Adipocyte (in vitro differentiated cells): ENCODE data around the gene NHSL2.

Source experiments
- DNase-seq: peaks from one replicate; pipeline ENCODE4 v3.0.0-alpha.2; 2015; ENCODE audit warnings: low read depth
- H3K27me3 ChIP-seq: replicated peaks from 2 replicates; pipeline ENCODE4 v1.7.0; 2013; ENCODE audit warnings: mild to moderate bottlenecking, low read length, moderate library complexity; ENCODE audit not compliant: control insufficient read depth, insufficient read depth
- H3K36me3 ChIP-seq: 2 replicates; pipeline ENCODE4 v1.7.0; 2013; ENCODE audit warnings: low read length, mild to moderate bottlenecking, moderate library complexity; ENCODE audit not compliant: control insufficient read depth, insufficient read depth, severe bottlenecking
- H3K4me1 ChIP-seq: 2 replicates; pipeline ENCODE4 v1.7.0; 2013; ENCODE audit warnings: mild to moderate bottlenecking, low read length, moderate library complexity; ENCODE audit not compliant: control insufficient read depth, insufficient read depth
- H3K4me3 ChIP-seq: 2 replicates; pipeline ENCODE4 v1.7.0; 2013; ENCODE audit warnings: mild to moderate bottlenecking, low read length, moderate library complexity
- H3K9ac ChIP-seq: 2 replicates; pipeline ENCODE4 v1.7.0; 2013; ENCODE audit warnings: mild to moderate bottlenecking, low read length, moderate library complexity
- H3K9me3 ChIP-seq: 2 replicates; pipeline ENCODE4 v1.7.0; 2013; ENCODE audit warnings: mild to moderate bottlenecking, low read length, moderate library complexity; ENCODE audit not compliant: control insufficient read depth

The NHSL2 gene

DNA sequence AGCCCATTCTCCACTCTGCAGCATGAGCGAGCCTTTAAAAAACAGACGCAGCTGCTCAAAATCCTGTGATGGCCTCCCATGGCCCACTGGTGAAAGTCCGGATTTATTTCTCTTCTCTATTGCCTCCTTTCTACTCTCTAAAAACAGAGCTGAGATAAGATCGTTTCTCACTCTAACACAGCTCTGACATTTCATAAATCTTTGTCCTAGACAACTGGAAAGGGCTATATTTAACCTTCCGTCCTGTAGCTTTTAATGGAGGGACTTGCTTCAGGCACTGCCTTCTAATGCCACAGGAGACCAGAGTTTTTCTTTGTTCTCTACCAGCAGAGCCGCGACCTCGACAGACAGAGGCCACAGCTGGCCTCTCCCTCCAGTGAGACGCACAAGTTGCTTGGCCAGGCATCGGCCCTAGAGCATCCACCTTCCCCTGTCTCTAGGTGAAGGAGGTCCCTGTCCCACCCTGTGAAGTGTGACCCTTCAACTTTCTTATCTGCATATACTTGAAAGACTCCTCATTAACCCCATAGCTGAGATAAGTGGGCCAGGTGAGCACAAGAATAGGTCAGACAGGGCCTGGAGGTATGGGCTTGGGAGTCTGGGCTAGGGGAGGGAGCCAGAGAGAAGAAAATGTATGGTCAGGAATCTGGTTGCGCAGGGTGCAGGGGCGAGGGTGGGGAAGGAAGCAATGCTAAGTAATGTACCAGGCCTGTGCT is 171.1 kb downstream of the NHSL2 start:
- Histone ChIP-seq H3K4me1 (no peaks in the 10 kb centered on the region), H3K27me3 (peaks cover 25% of the 10 kb centered on the region), H3K9ac (no peak overlapping the region), H3K4me3 (no peak overlapping the region), H3K9me3 (peaks cover 16% of the 10 kb centered on the region), H3K36me3 (no peaks in the 10 kb centered on the region)
- no peak for DNase-seq

DNA sequence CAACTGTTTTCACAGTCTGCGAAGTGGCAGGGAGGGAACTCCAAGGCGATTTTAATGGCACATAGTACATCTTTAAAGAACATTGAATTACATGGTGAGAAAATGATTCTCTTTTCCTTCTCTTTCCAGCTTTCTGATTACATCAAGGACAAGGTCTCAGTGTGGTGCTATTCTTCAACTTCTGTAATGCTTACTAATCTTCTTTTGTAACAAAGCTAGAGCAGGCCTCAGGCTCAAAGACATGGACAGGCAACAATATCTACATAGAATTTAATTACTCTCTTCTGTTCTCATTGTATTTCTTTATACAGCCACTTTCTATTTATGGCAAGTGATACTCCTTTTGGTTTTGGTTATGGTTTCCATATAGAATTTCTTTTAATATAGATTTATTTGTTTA is 172.6 kb downstream of the NHSL2 start:
- no peak for DNase-seq
- Histone ChIP-seq H3K27me3 (peaks cover 20% of the 10 kb centered on the region), H3K9me3 (peaks cover 16% of the 10 kb centered on the region), H3K9ac (no peak overlapping the region), H3K4me3 (no peak overlapping the region), H3K36me3 (no peaks in the 10 kb centered on the region), H3K4me1 (no peaks in the 10 kb centered on the region)

DNA sequence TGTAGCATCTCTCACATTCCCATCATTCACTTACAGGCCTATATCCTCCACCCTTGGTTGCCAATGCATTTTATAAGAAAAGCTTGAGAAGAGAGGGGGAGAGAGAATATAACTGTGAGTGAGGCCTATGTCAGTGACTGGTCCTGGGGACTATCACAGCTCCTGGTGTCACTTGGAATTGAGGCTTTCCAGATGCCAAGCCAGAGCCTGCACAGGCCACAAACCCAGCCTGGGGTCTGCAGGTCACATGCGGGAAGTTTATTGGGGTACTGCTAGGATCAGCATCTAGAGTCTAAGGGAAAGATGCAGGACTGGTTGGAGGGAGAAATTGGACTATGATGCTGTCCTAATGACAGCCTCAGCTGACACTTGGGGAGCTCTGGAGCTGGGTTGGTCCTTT is 173.5 kb downstream of the NHSL2 start:
- Histone ChIP-seq H3K4me3 (no peak overlapping the region), H3K36me3 (no peaks in the 10 kb centered on the region), H3K27me3 (peaks cover 19% of the 10 kb centered on the region), H3K9me3 (peaks cover 15% of the 10 kb centered on the region), H3K4me1 (no peaks in the 10 kb centered on the region), H3K9ac (no peak overlapping the region)
- no peak for DNase-seq

DNA sequence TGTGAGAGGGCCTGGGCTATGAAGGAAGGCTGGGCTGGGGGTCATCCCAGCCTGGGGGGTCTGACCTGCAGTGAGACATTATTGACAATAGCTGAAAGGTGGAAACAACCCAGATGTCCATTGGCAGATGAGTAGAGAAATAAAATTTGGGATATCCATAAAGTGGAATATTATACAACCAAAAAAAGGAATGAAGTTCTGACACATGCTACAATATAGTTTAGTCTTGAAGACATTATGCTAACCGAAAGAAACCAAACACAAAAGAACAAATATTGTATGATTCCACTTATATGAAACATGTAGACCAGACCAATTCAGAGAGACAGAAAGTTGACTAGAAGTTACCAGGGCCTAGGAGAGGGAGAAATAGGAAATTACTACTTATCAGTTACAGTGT is 176.3 kb downstream of the NHSL2 start:
- Histone ChIP-seq H3K27me3 (peaks cover 12% of the 10 kb centered on the region), H3K9ac (no peak overlapping the region), H3K9me3 (no peaks in the 10 kb centered on the region), H3K36me3 (no peaks in the 10 kb centered on the region), H3K4me3 (no peak overlapping the region), H3K4me1 (no peaks in the 10 kb centered on the region)
- no peak for DNase-seq

DNA sequence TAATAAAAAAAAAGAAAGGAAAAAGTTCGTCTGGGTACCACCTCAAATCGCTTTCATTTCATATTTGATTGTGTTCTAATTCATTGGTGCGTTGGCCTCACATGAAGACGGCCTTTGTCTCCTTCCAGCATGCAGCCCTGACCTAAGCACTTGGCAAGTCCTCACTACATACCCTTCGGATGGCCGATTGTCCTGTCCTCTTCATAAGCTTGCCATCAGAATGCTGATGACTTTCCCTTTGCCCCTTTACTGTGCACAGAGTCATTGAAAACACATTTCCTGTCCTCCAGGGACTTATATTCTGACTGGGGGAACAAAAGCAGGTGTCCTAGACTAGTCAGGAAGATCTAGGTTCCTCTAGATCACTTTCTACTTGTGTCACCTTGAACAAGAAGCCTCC is 178.1 kb downstream of the NHSL2 start:
- no peak overlapping the region for H3K9ac ChIP-seq
- no peaks in the 10 kb centered on the region for H3K9me3 ChIP-seq
- no peaks in the 10 kb centered on the region for H3K36me3 ChIP-seq
- no peaks in the 10 kb centered on the region for H3K4me1 ChIP-seq
- peaks cover 10% of the 10 kb centered on the region for H3K27me3 ChIP-seq
- H3K4me3 ChIP-seq, result no peak overlapping the region
- no peak for DNase-seq

DNA sequence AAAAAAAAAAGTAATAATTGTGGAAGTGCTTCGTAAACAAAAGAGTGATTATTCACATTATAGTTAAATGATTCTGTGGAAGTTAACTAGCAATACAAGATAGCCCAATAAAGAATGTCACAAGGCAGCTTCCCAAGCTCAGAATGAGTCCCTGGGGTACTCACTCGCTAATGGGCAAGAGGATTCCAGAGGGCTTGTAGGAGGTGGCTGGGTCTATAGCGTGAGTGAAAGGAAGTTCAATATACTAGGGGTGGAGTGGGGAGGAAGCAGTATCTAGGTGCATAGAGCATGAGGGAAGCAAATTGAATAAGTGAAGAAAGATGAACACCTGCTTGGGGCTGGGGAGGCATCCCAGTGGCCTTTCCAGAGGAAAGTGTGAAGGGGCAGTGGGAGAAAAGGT is 178.6 kb downstream of the NHSL2 start:
- H3K9ac ChIP-seq, result no peak overlapping the region
- no peaks in the 10 kb centered on the region for H3K4me1 ChIP-seq
- no peak overlapping the region for H3K4me3 ChIP-seq
- DNase-seq, result no peak
- no peaks in the 10 kb centered on the region for H3K36me3 ChIP-seq
- H3K9me3 ChIP-seq, result no peaks in the 10 kb centered on the region
- peaks cover 10% of the 10 kb centered on the region for H3K27me3 ChIP-seq

DNA sequence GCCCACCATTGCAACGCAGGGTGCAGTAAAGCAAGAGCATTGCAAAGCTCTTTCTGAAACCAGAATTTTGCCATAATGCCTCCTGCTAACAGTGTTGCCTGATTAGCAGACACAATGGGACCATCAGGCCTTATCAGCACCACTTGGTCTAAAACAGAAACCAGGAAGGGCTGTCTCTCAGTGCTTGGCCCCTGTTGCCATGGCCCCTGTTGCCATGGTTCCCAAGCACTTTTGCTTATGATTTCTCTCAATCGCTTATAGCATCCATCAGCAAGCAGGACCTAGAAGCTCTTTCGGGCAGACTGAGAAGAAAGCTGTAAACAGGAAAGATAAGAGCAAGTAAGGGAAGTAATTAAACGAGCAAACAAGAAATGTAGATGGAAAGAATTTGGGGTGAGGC is 184.2 kb downstream of the NHSL2 start:
- no peak for DNase-seq
- Histone ChIP-seq H3K27me3 (peaks cover 15% of the 10 kb centered on the region), H3K4me3 (no peak overlapping the region), H3K36me3 (no peaks in the 10 kb centered on the region), H3K4me1 (no peaks in the 10 kb centered on the region), H3K9me3 (no peaks in the 10 kb centered on the region), H3K9ac (no peak overlapping the region)

DNA sequence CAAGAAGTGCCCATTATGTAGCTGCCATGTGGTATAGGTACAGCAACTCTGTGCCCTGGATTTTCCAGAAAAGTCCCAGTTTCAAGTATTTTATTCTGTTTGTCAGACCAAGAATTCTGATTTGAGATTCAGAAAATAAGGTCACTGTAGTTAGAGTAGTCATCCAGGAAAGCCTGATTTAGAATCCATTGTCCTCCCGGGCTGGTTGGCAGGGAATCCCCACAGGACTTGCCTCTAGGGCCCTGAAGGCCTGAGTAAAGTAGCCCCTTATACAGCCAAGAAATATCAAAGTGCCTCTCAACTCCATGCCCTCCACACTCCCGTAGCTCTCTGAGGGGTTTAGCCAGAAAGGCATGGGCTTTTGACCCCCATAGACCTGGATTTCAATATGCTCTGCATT is 184.7 kb downstream of the NHSL2 start:
- H3K36me3 ChIP-seq, result no peaks in the 10 kb centered on the region
- H3K9ac ChIP-seq, result no peak overlapping the region
- no peak for DNase-seq
- no peaks in the 10 kb centered on the region for H3K4me1 ChIP-seq
- no peaks in the 10 kb centered on the region for H3K9me3 ChIP-seq
- peaks cover 19% of the 10 kb centered on the region for H3K27me3 ChIP-seq
- H3K4me3 ChIP-seq, result no peak overlapping the region

DNA sequence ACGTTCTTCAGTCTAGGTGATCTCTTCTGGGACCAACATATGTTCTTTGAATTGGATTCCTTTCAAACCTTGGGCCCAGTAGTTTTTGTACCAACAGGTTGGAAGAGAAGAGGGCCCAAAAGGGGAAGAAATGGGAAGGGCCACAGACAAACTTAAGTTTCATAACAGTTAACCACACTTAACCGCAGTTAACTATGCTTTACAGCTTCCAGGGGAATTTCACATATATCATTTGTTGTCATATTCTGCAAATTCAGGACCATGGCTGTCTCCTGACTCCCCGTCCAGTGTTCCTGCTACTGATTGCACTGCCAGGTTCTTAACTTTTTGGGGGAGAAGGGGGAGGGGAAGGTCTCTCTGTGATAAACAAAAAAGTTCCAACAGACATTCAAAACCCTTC is 186.5 kb downstream of the NHSL2 start:
- Histone ChIP-seq H3K9me3 (no peaks in the 10 kb centered on the region), H3K27me3 (peaks cover 14% of the 10 kb centered on the region), H3K4me1 (no peaks in the 10 kb centered on the region), H3K36me3 (no peaks in the 10 kb centered on the region), H3K9ac (no peak overlapping the region), H3K4me3 (no peak overlapping the region)
- no peak for DNase-seq

DNA sequence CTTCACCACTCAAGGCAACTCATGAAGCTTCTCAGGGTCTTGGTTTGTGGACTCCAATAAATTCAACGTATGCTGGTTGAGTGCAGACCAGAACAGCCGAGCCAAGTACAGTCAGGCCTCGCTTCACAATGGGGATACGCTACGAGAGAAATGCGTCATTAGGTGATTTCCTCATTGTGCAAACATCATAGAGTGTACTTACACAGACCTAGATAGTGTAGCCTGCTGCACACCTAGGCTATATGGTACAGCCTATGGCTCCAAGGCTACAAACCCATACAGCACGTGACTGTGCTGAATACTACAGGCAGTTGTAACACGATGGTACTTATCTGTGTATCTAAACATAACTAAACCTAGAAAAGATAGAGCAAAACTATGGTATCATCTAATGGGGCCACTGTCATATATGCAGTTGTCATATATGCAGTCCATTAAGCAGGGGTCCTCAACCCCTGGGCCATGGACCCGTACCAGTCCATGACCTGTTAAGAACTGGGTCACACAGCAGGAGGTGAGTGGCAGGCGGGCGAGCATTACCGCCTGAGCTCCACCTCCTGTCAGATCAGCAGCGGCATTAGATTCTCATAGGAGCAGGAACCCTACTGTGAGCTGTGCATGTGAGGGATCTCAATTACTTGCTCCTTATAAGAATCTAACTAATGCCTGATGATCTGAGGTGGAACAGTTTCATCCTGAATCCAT is 189.6 kb downstream of the NHSL2 start:
- no peaks in the 10 kb centered on the region for H3K4me1 ChIP-seq

DNA sequence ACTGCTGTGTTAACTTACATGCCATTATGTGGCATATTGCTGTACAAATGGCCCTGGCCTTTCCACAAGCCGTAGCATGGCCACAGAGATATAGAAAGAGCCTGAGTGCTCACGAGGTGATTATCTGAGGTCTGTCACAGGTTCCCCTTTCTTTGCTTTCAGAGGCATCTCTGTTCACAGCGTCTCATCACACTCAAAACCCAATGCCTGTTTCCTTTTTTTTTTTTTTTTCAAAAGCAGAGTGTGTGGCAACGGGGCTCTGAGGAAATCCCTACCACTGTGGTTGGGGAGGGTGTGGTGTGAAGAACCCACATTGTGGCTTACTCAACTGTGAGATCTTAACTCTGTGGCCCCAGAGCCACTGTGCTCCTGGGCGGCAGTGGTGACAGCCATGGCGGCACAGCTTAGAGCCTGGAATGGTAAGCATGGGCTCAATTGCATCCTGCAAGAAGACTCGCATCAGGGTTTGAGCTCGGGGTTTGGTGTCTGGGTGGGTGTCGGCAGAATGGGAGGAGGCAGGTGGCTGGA is 190.2 kb downstream of the NHSL2 start:
- Histone ChIP-seq H3K27me3 (peaks cover 26% of the 10 kb centered on the region), H3K36me3 (no peaks in the 10 kb centered on the region), H3K9ac (no peak overlapping the region), H3K4me3 (no peak overlapping the region), H3K4me1 (no peaks in the 10 kb centered on the region), H3K9me3 (no peaks in the 10 kb centered on the region)
- DNase-seq, result no peak

More for the DNA sequence above, 189.6 kb downstream of the NHSL2 start:
- no peak for DNase-seq
- Histone ChIP-seq H3K27me3 (peaks cover 26% of the 10 kb centered on the region), H3K9ac (no peak overlapping the region), H3K36me3 (no peaks in the 10 kb centered on the region), H3K9me3 (no peaks in the 10 kb centered on the region), H3K4me3 (no peak overlapping the region)
